GM21529 (cell line): ENCODE data around the gene NKX2-3.

Experiments
- ATAC-seq: cut with Tn5 transposase; IDR thresholded peaks from one replicate; pipeline ENCODE4 v1.9.1; 2021; ENCODE audit not compliant: unreplicated experiment

The NKX2-3 gene

DNA sequence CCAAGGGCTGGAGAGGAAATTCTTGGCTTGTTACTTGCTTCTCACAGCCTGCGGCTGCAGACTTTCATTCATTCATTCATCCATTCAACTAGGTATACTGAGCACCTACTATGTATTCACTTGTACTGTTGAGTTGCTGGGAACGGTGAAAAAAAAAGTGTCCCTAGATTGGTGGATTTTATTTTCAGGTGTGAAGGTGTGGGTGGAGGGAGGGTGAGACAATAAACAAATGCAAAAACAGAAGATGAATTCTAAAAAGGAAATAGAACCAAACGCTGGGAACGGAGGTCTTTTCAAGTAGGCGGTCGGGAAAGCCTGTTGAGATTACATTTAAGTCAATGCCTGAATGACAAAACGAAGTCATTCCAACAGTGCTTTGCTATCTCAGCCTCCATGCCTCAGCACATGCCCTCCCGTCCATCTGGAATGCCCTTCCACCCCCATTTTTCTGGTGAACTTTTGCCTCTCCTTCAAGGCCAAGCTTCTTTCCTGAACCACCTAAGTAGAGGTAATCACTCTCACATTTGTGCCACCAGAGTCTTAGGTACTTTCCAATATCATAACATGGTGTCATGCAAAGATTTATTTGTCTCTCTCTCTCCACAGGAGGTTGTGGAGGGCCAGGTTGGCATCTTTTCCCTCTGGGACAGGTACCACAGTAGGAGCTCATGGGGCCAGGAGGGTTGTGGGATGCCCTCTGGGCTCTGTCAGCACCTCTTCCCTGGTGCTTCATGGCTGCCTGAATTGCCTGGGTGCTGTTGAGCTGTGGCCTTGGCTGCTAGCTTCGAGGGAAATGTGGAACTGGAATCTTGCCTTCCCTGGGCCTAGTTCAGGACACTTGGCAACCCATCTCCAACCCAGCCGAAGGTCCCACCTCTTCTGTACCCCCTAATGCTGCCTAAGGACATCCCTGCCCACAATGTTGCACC, 5.5 kb downstream of the NKX2-3 start:
- no peak for ATAC-seq

- no peak for ATAC-seq
These were observed 6.4 kb downstream of the NKX2-3 start for GRCh38 chr10:99539120-99539519.

GRCh38 chr10:99539820-99540219, 7.1 kb downstream of the NKX2-3 start:
- ATAC-seq = no peak

GRCh38 chr10:99540306-99540656, 7.5 kb downstream of the NKX2-3 start:
- ATAC-seq = no peak

GRCh38 chr10:99540657-99541531, 8.2 kb downstream of the NKX2-3 start:
- no peak for ATAC-seq

DNA sequence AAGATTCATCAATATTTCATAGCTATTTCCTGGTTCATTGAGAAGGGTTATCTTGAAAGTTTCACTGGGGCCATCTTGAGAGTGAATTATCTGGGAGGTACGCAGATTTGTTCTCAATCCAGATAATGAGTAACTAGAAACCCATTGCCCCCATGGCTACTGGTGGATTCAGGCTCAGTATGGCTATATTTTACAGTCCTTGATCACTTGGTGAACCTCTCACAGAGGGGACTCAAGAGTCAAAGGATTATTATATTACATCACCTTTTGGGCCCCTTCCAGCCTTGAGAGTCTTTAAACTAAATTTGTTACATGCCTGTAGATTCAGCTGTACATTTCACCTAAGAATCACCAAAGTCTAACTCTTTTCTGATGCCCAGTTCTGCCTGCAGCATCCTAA, 11.6 kb downstream of the NKX2-3 start:
- no peak for ATAC-seq

GRCh38 chr10:99548041-99548530, 15.3 kb downstream of the NKX2-3 start:
- ATAC-seq = no peak

DNA sequence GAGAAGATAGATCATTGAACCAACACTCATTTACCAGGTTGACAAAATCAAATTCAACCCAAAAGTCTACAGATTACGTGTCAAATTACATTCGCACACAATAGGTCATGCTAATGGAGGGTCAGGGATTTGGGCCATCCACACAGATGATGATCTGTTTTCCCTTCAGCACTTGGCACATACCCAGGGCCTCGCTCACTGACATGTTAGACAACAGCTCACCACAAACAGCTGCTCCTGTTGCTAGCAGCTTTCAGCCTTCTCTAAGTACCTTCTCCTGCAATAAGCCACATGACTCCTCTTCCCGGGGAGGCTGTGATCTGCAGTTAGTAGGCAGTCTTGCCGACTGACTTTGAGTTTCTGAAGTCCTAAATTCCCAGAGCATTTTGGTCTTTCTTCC, 18.4 kb downstream of the NKX2-3 start:
- no peak for ATAC-seq

DNA sequence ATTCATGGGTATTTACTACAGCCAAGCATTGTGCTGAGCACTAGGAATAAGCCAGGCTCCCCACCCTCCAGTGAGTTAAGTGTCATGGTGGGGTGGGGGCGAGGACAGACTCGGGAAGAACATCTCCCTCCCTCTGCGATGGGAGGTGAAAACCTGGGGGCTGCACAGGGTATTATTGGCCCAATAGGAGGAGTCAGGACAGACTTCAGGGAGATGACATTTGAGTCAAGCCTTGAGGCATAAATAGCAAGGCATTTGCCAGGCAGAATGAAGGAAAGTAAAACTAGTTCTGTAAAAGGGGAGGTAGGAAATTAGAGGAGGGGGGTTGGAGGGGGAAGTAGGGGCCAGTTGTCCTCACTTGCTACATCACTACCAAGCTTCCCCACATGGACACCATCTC, 18.9 kb downstream of the NKX2-3 start:
- ATAC-seq = no peak

- ATAC-seq = no peak
These were observed 22.6 kb downstream of the NKX2-3 start for GRCh38 chr10:99555371-99555770.

- ATAC-seq = peak; percentile 94
These were observed 23.2 kb downstream of the NKX2-3 start for GRCh38 chr10:99555825-99556523.

- no peak for ATAC-seq
These were observed 24.3 kb downstream of the NKX2-3 start for GRCh38 chr10:99557044-99557443.

DNA sequence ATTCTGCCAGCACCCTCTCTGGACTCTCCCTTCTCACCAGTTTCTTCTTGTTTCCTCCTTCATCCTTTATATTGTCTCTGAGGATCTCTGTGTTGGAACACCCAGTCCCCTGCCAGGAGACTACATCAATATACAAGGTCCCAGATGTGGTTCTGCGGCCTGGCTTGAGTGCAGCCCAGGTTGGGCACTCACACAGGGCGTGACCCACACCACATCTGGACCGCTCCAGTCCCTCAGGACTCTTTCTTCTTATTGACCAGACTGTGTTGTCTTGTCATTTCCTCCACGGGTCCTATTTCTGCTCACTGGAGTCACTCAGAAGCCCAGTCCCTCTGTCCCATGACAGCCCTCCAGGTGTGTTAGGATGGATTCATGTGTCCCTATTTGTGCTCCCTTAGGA, 26.0 kb downstream of the NKX2-3 start:
- ATAC-seq = no peak

GRCh38 chr10:99560277-99561126, 27.8 kb downstream of the NKX2-3 start:
- no peak for ATAC-seq

- no peak for ATAC-seq
These were observed 29.9 kb downstream of the NKX2-3 start for GRCh38 chr10:99562631-99563030.

- ATAC-seq = no peak
These were observed 31.6 kb downstream of the NKX2-3 start for GRCh38 chr10:99564361-99564760.

- ATAC-seq = no peak
These were observed 32.4 kb downstream of the NKX2-3 start for GRCh38 chr10:99565166-99565565.

GRCh38 chr10:99569253-99569939, 36.7 kb downstream of the NKX2-3 start:
- ATAC-seq = no peak

GRCh38 chr10:99569961-99570360, 37.2 kb downstream of the NKX2-3 start:
- ATAC-seq = no peak

- ATAC-seq = no peak
These were observed 39.1 kb downstream of the NKX2-3 start for GRCh38 chr10:99571816-99572215.
